GM13976 (cell line): ENCODE data around the gene HCRT.

Experiments
- DNase-seq: peaks from one replicate; pipeline ENCODE4 v3.0.0; 2012; ENCODE audit warnings: low spot score
- in situ Hi-C: fragments of 300-500 bp; cut with MboI; formaldehyde crosslinking; loops from one replicate; pipeline ENCODE4 v1.12.0; 2022; ENCODE audit warnings: low sequenced_read_pairs, mixed read lengths, inconsistent platforms; ENCODE audit not compliant: unreplicated experiment
- TF ChIP-seq, protein P1 (sequence below): IDR thresholded peaks from 2 replicates; pipeline ENCODE4 v1.5.1; 2012; ENCODE audit warnings: borderline replicate concordance, mild to moderate bottlenecking; ENCODE audit not compliant: insufficient read depth; ENCODE audit errors: extremely low read depth, missing control alignments, control extremely low read depth

The HCRT gene

DNA sequence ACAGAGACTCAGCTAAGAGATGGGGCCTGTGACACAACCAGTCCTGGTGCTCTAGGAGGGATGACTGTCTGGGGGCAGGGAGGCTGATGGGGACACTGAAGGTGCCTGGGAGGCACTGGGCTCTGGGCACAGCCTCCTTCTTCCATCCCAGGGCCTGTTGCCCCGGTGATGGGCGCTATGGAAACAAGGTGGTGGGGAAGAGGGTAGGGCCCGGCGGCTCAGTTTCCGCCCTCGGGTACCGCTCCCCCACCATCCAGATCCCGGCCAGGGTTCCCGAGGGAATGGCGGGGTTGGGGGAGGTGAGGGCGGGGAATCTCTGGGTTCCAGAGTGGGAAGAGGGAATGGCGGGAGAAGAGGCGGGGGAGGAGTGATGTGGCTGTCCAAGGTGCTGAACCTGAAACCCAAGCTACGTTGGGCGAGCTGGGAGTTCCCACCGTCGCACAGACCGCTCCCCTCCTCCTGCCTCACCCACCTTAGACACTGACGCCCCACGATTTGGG is 5.3 kb downstream of the HCRT start:
- in situ Hi-C loops: loop anchor here (25.0 kb wide), 1 partner anchor 232 kb away; the partner anchor contains the start of gene CAVIN1
- DNase-seq: peak; percentile 70
- TF ChIP-seq, protein P1, sequence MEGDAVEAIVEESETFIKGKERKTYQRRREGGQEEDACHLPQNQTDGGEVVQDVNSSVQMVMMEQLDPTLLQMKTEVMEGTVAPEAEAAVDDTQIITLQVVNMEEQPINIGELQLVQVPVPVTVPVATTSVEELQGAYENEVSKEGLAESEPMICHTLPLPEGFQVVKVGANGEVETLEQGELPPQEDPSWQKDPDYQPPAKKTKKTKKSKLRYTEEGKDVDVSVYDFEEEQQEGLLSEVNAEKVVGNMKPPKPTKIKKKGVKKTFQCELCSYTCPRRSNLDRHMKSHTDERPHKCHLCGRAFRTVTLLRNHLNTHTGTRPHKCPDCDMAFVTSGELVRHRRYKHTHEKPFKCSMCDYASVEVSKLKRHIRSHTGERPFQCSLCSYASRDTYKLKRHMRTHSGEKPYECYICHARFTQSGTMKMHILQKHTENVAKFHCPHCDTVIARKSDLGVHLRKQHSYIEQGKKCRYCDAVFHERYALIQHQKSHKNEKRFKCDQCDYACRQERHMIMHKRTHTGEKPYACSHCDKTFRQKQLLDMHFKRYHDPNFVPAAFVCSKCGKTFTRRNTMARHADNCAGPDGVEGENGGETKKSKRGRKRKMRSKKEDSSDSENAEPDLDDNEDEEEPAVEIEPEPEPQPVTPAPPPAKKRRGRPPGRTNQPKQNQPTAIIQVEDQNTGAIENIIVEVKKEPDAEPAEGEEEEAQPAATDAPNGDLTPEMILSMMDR: no peak

DNA sequence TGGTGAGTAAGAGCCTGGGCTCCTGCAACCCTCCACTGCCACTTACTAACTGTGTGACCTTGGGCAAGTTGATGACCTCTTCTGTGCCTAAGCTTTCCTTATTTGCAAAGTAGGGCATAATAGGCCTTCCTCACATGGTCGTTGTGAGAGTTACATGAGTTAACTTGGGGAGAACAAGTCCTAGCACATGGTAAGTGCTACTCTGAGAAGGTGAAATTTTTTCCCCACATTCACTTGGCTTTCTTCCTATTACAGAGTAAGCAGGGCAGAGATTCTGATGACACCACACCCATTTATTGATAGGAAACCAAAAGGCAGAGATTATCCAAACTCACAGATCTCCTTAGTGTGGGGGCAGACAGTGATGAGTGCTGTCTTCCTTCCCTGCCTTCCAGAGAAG is 5.9 kb downstream of the HCRT start:
- TF ChIP-seq, protein P1: no peak
- DNase-seq: no peak
- in situ Hi-C loops: loop anchor here (25.0 kb wide), 1 partner anchor 233 kb away; the partner anchor contains the start of gene CAVIN1

DNA sequence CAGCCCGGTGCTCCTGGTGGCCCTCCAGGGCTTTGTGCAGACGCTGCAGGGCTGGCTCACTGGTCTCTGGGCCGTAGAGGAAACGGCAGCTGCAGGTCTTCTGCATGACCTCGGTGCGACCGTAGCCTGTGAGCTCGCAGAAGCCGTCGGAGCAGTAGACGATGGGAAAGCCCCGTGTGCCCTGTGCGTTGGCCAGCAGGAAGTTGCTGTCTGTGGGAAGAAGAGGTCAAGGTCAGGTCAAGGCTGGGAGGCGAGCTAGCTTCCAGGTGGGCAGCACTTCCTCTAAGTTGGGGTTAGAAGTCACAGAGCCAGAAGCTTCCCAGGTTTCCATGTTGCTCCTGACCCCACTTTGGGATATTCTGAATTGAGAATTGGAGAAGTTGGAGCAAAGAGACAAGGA is 6.4 kb downstream of the HCRT start:
- TF ChIP-seq, protein P1: no peak
- peak; percentile 74 for DNase-seq
- in situ Hi-C loops: loop anchor here (25.0 kb wide), 1 partner anchor 233 kb away; the partner anchor contains the start of gene CAVIN1

DNA sequence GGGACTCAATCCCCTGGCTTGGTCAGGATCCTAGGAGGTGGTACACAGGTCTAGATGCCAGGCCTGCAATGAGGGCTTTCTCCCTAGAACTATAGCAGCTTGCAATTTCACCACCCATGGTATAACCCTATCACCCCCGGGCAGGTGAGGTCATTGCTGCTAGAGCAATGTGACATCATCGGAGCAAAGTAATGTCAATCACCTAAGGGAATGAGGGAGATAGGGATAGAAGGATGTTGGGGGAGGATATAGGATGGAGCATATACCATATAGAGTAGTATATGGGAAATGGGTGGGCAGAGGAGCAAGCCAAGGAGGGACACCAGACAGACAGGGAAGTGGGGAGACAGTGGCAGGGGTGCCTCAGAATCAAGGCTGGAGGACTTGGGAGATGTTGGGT is 7.6 kb downstream of the HCRT start:
- TF ChIP-seq, protein P1: no peak
- in situ Hi-C loops: loop anchor here (25.0 kb wide), 1 partner anchor 235 kb away; the partner anchor contains the start of gene CAVIN1
- DNase-seq: no peak

DNA sequence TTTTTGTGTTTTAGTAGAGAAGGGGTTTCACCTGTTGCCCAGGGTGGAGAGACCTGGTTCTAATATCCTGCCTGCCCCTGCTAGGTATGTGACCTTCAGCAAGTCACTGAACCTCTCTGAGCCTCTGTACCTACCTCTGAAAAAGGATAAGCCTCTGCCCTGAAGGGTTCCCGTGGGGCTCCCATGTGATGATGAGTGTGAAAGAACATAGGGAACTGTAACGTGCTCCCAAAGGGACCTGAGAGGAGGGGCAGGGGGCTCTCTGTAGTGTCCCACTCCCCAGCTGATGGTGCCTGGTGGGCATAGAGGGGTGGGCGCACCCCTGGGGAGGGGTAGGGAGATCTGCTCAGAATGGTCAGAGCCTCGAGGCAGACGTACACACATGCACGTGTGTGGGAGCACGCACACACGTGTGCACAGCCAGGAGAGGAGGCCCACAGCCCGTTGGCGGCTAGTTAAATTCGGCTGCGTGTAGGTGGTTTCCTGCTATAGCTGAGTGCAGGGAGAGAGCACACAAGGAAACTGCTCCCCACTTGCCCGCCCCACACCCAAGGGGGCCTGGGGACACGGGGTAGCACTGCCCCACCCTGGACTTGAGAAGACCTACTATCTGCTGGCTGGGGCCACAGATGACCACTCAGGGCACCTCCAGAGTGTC is 11.0 kb downstream of the HCRT start:
- in situ Hi-C loops: no loop called here

DNA sequence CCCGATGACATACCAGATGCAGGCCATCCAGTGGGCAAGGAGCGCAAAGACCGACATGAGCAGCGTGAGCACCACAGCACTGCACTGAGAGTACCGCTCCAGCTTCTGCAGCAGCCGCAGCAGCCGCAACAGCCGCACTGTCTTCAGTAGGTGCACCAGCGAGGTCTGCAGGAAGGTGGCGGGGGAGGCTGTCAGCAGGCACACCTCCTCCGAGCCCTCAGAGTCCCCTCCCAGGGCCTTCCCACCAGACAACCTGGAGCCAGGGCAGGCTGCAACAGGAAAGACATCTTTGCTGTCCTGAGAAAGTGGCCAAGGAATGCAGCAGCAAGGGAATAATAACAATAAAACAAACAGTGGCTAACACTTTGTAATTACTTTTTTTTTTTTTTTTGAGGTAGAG is 13.4 kb downstream of the HCRT start:
- DNase-seq: no peak
- in situ Hi-C loops: no loop called here

More for the DNA sequence above, 11.0 kb downstream of the HCRT start:
- TF ChIP-seq, protein P1: no peak
- DNase-seq: peak; percentile 62

More for the DNA sequence above, 13.4 kb downstream of the HCRT start:
- TF ChIP-seq, protein P1: no peak
